GM21717 (cell line): ENCODE results near the gene FZD8.

Source experiments
- ATAC-seq: cut with Tn5 transposase; IDR thresholded peaks from one replicate; pipeline ENCODE4 v1.9.1; 2021; ENCODE audit warnings: mild to moderate bottlenecking, moderate library complexity; ENCODE audit not compliant: unreplicated experiment

The FZD8 gene

GRCh38 chr10:35641676-35642034 is 441 bp downstream of the FZD8 start:
- peak; percentile 25 for ATAC-seq

GRCh38 chr10:35640951-35641675 is 983 bp downstream of the FZD8 start:
- no peak for ATAC-seq

- ATAC-seq: no peak
These were observed 1.6 kb downstream of the FZD8 start for GRCh38 chr10:35640474-35640873.

GRCh38 chr10:35639728-35640401 is 2.2 kb downstream of the FZD8 start:
- no peak for ATAC-seq

- ATAC-seq: no peak
These were observed 2.9 kb downstream of the FZD8 start for GRCh38 chr10:35639021-35639727.

GRCh38 chr10:35638101-35638500 is 4.0 kb downstream of the FZD8 start:
- ATAC-seq: no peak

GRCh38 chr10:35637462-35637861 is 4.6 kb downstream of the FZD8 start:
- ATAC-seq: no peak

- ATAC-seq: no peak
These were observed 5.1 kb downstream of the FZD8 start for GRCh38 chr10:35636956-35637355.

- ATAC-seq: peak; percentile 74
These were observed 6.5 kb downstream of the FZD8 start for GRCh38 chr10:35635576-35635975.

GRCh38 chr10:35633006-35633980 is 8.8 kb downstream of the FZD8 start:
- no peak for ATAC-seq

GRCh38 chr10:35632027-35632426 is 10.1 kb downstream of the FZD8 start:
- ATAC-seq: no peak

- no peak for ATAC-seq
These were observed 10.7 kb downstream of the FZD8 start for GRCh38 chr10:35631404-35631803.

- ATAC-seq: no peak
These were observed 15.1 kb downstream of the FZD8 start for GRCh38 chr10:35626971-35627507.

- no peak for ATAC-seq
These were observed 27.8 kb downstream of the FZD8 start for GRCh38 chr10:35614312-35614711.

- no peak for ATAC-seq
These were observed 28.4 kb downstream of the FZD8 start for GRCh38 chr10:35613597-35614226.

GRCh38 chr10:35613107-35613440 is 29.0 kb downstream of the FZD8 start:
- no peak for ATAC-seq

- no peak for ATAC-seq
These were observed 29.6 kb downstream of the FZD8 start for GRCh38 chr10:35612385-35613106.

- ATAC-seq: no peak
These were observed 30.3 kb downstream of the FZD8 start for GRCh38 chr10:35611750-35612149.

- no peak for ATAC-seq
These were observed 33.8 kb downstream of the FZD8 start for GRCh38 chr10:35608328-35608672.
